Activated naive CD4-positive, alpha-beta T cell treated with anti-CD3 and anti-CD28 coated beads for 36 hours (primary cell): Measurements from ENCODE around the gene ADAMTS14. TPM values are rescaled to one million over a fixed set of nuclear protein-coding genes. Genes with fewer than 3 reads are reported as not detected.

Source experiments
- CTCF ChIA-PET: fragments of 350-600 bp; sonication (Branson Sonifier 250); formaldehyde crosslinking; loops from one replicate; lab custom pipeline; 2021; ENCODE audit warnings: antibody characterized with exemption; lab: Charles Lee
- DNase-seq: peaks from one replicate; pipeline ENCODE4 v3.0.0-alpha.2; 2020
- H3K27ac Mint-ChIP-seq: one replicate; pipeline ENCODE4 v1.8.0; 2021; ENCODE audit warnings: mild to moderate bottlenecking, mixed read lengths
- H3K27me3 Mint-ChIP-seq: one replicate; pipeline ENCODE4 v1.8.0; 2021; ENCODE audit warnings: low read depth, mixed read lengths
- H3K36me3 Mint-ChIP-seq: one replicate; pipeline ENCODE4 v1.8.0; 2021; ENCODE audit warnings: low read depth, mixed read lengths
- H3K4me1 Mint-ChIP-seq: one replicate; pipeline ENCODE4 v1.8.0; 2021; ENCODE audit warnings: low read depth, mixed read lengths
- H3K4me3 Mint-ChIP-seq: one replicate; pipeline ENCODE4 v1.8.0; 2021; ENCODE audit warnings: mild to moderate bottlenecking, moderate library complexity, mixed read lengths
- H3K9me3 Mint-ChIP-seq: one replicate; pipeline ENCODE4 v1.8.0; 2021; ENCODE audit warnings: mixed read lengths
- intact Hi-C: fragments of 100-400 bp; cut with micrococcal nuclease; formaldehyde crosslinking; loops from one replicate; pipeline ENCODE4 v1.15.1; 2023
- total RNA-seq, 2 experiments: library from RNA; stranded (reverse); gene quantifications; one replicate each; pipeline ENCODE4 v1.2.3, GENCODE V29; 2021

ADAMTS14 gene
- total RNA-seq, 2 experiments from 2014 or later, result not detected

- no peak for DNase-seq
- Mint-ChIP-seq H3K27me3 (peaks cover 2% of the 10 kb centered on the region), H3K4me3 (no peak within 1 kb of the TSS), H3K27ac (no peak within 1 kb of the TSS), H3K9me3 (no peaks in the 10 kb centered on the region), H3K4me1 (peaks cover 9% of the 10 kb centered on the region), H3K36me3 (no peaks in the 10 kb centered on the region)
- intact Hi-C loops, result no loop called here
- CTCF ChIA-PET, result no interaction called here
These were observed 112.9 kb downstream of the ADAMTS14 start, which contains the start of gene TBATA for GRCh38 chr10:70785190-70785589. TSS of gene TBATA (minus strand) at chr10:70785377. CDS start at chr10:70783379, 1,998 bp downstream.

GRCh38 chr10:70786799-70787415 is 114.6 kb downstream of the ADAMTS14 start:
- peaks cover 9% of the 10 kb centered on the region for H3K4me1 Mint-ChIP-seq
- no peak overlapping the region for H3K27ac Mint-ChIP-seq
- peak; percentile 25 for DNase-seq
- peaks cover 2% of the 10 kb centered on the region for H3K27me3 Mint-ChIP-seq
- no peaks in the 10 kb centered on the region for H3K9me3 Mint-ChIP-seq
- H3K36me3 Mint-ChIP-seq, result no peaks in the 10 kb centered on the region
- CTCF ChIA-PET, result no interaction called here
- H3K4me3 Mint-ChIP-seq, result no peak overlapping the region
- intact Hi-C loops, result no loop called here

- no peaks in the 10 kb centered on the region for H3K27me3 Mint-ChIP-seq
These were observed 119.2 kb downstream of the ADAMTS14 start for GRCh38 chr10:70791386-70792039.

DNA sequence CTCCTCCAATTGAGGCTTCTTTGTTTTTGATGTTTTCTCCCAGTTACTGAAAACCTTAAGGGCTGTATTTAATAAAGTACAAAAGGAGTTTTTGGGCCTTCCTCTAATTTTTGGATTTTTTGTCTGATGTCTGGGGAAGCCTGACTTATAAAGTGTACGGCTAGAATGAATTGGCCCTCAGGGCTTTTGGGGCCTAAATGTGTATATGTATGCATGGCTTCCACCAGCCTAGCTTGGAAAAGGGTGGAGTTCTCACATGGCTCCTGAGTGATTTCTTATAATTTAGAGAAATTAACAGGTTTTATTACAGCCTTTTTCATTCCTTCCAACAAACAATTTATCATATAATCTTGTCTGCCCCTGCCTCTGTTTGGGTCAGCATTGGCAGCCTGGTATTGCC is 123.3 kb downstream of the ADAMTS14 start:
- no peak for DNase-seq
- Mint-ChIP-seq H3K27me3 (peaks cover 6% of the 10 kb centered on the region), H3K4me1 (no peaks in the 10 kb centered on the region), H3K4me3 (no peak overlapping the region), H3K9me3 (peaks cover 6% of the 10 kb centered on the region), H3K36me3 (no peaks in the 10 kb centered on the region), H3K27ac (no peak overlapping the region)
- intact Hi-C loops, result no loop called here
- CTCF ChIA-PET, result interaction anchor here (0.6 kb wide), 1 partner anchor 430 kb away, joined by 3 read pairs; no protein-coding TSS in a partner anchor

More at GRCh38 chr10:70791386-70792039, 119.2 kb downstream of the ADAMTS14 start:
- Mint-ChIP-seq H3K4me3 (no peak overlapping the region), H3K9me3 (peaks cover under 1% of the 10 kb centered on the region), H3K36me3 (no peaks in the 10 kb centered on the region), H3K4me1 (peaks cover 8% of the 10 kb centered on the region), H3K27ac (no peak overlapping the region)
- DNase-seq, result no peak
- CTCF ChIA-PET, result interaction anchor here (0.7 kb wide), 1 partner anchor 9 kb away, joined by 3 read pairs; no protein-coding TSS in a partner anchor
- intact Hi-C loops, result no loop called here

DNA sequence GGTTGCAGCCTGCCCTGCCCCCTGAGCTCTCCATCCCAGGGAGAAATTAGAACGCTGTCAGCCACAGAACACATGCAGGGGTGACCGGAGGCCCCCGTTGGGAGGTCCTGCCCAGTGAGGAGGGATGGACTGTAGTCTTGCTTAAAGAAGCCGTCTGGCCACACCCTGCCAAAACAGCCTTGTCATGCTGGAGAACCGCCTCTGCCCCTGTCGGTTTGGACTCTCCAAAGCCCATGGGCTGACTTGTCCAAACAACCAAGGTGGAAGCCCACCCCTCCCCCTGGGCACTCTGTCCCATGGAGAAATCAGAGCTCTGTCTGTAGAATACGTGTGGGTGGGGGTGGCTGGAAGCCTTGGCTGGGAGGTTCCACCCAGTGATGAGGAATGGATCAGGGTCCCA is 125.5 kb downstream of the ADAMTS14 start:
- Mint-ChIP-seq H3K27ac (no peak overlapping the region), H3K36me3 (no peaks in the 10 kb centered on the region), H3K9me3 (peaks cover 6% of the 10 kb centered on the region), H3K27me3 (peaks cover 10% of the 10 kb centered on the region), H3K4me3 (no peak overlapping the region), H3K4me1 (no peaks in the 10 kb centered on the region)
- CTCF ChIA-PET, result interaction anchor here (0.6 kb wide), 1 partner anchor 435 kb away, joined by 3 read pairs; no protein-coding TSS in a partner anchor
- intact Hi-C loops, result no loop called here
- no peak for DNase-seq

- Mint-ChIP-seq H3K4me3 (no peak overlapping the region), H3K36me3 (no peaks in the 10 kb centered on the region), H3K9me3 (peaks cover 6% of the 10 kb centered on the region), H3K27ac (no peak overlapping the region), H3K4me1 (no peaks in the 10 kb centered on the region), H3K27me3 (peaks cover 10% of the 10 kb centered on the region)
- CTCF ChIA-PET, result no interaction called here
- DNase-seq, result no peak
- intact Hi-C loops, result no loop called here
These were observed 126.8 kb downstream of the ADAMTS14 start for GRCh38 chr10:70799124-70799523.

- intact Hi-C loops, result no loop called here
- peaks cover 9% of the 10 kb centered on the region for H3K27me3 Mint-ChIP-seq
- no peak overlapping the region for H3K27ac Mint-ChIP-seq
- H3K4me3 Mint-ChIP-seq, result no peak overlapping the region
- H3K4me1 Mint-ChIP-seq, result no peaks in the 10 kb centered on the region
- peaks cover 2% of the 10 kb centered on the region for H3K9me3 Mint-ChIP-seq
- DNase-seq, result no peak
- CTCF ChIA-PET, result no interaction called here
- H3K36me3 Mint-ChIP-seq, result no peaks in the 10 kb centered on the region
These were observed 129.5 kb downstream of the ADAMTS14 start for GRCh38 chr10:70801854-70802253.

DNA sequence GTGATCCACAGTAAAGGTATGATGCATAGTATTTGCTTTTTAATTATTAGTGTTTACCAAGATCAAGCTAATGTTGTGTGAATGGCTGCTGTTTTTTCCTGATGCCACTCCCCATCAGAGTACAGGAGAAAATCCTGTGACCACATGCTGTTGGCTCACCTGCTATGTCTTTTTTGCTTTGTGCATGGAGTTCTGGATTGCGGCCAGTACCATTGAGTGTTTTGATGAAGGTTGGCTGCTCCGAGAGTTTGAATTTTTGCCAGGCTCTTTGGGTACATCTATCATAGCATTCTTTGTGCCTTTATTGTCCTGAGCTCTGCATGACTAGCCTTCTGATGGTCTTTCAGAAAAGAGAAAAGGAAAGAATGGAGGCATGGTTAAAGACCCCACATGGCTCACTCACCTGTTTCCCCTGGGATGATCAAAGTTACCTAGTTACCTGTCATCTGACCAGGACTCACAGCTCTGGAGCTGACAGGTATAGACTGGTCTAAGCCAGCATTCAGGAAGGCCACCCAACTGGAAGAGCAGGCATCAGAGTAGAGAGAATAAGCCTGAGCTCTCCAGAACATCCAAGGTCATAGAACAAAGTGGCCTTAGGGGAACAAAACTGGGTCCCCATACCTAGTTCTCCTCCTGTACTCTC is 131.6 kb downstream of the ADAMTS14 start:
- no peaks in the 10 kb centered on the region for H3K9me3 Mint-ChIP-seq
- no peak for DNase-seq
- H3K4me3 Mint-ChIP-seq, result no peak overlapping the region
- CTCF ChIA-PET, result interaction anchor here (0.6 to 1.5 kb wide), 2 partner anchors 77 to 244 kb away, joined by 3 to 4 read pairs; no protein-coding TSS in a partner anchor
- intact Hi-C loops, result no loop called here
- peaks cover 3% of the 10 kb centered on the region for H3K27me3 Mint-ChIP-seq
- no peaks in the 10 kb centered on the region for H3K36me3 Mint-ChIP-seq
- H3K27ac Mint-ChIP-seq, result no peak overlapping the region
- no peaks in the 10 kb centered on the region for H3K4me1 Mint-ChIP-seq

DNA sequence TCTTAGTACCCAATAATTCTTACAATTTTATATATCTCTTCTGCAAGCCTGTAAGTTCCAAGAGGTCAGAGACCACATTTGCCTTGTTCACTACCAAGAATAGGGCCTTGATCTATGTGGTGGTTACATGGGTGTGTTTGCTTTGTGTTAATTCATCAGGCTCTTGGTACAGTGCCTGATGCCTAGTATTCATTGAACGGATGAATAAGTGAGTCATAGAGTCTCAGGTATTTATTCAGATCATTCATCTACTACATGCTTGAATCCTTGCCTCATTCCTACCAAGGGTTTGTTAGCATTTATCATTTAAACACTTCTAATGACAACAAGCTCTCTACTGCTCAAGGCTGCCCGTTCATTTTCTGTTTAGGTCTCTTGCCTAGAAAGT is 132.1 kb downstream of the ADAMTS14 start:
- Mint-ChIP-seq H3K27me3 (peaks cover 3% of the 10 kb centered on the region), H3K4me3 (no peak overlapping the region), H3K4me1 (no peaks in the 10 kb centered on the region), H3K9me3 (no peaks in the 10 kb centered on the region), H3K36me3 (no peaks in the 10 kb centered on the region), H3K27ac (no peak overlapping the region)
- DNase-seq, result no peak
- CTCF ChIA-PET, result interaction anchor here (0.6 to 1.5 kb wide), 2 partner anchors 77 to 245 kb away, joined by 3 to 4 read pairs; no protein-coding TSS in a partner anchor
- intact Hi-C loops, result no loop called here

- CTCF ChIA-PET, result interaction anchor here (1.7 kb wide), 1 partner anchor 74 kb away, joined by 4 read pairs; no protein-coding TSS in a partner anchor
- Mint-ChIP-seq H3K9me3 (no peaks in the 10 kb centered on the region), H3K4me3 (no peak overlapping the region), H3K27ac (no peak overlapping the region), H3K27me3 (peaks cover 3% of the 10 kb centered on the region), H3K36me3 (no peaks in the 10 kb centered on the region), H3K4me1 (no peaks in the 10 kb centered on the region)
- no peak for DNase-seq
- intact Hi-C loops, result no loop called here
These were observed 133.4 kb downstream of the ADAMTS14 start for GRCh38 chr10:70805619-70806215.

DNA sequence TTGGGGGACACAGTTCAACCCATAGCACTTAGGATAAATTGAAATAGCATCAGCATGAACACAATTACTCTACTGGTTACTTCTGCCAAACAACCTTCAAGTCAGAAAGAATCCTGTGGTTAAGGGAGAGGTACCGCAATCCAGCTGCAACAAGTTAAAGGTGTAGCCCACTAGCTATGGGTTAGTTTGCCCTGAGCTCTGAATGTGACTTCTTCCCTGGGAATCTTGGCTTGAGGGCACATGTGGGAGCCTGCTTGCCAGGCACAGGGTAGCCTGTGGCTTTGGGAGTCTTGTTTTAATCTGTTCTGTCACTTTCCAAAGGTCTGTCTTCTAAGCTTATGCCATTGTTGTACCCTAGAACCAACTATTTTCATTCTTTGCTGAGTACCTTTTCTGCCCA is 134.5 kb downstream of the ADAMTS14 start:
- Mint-ChIP-seq H3K36me3 (no peaks in the 10 kb centered on the region), H3K4me1 (no peaks in the 10 kb centered on the region), H3K4me3 (no peak overlapping the region), H3K27ac (no peak overlapping the region), H3K27me3 (peaks cover 1% of the 10 kb centered on the region), H3K9me3 (no peaks in the 10 kb centered on the region)
- intact Hi-C loops, result no loop called here
- DNase-seq, result no peak
- CTCF ChIA-PET, result interaction anchor here (0.5 to 1.7 kb wide), 2 partner anchors 72 to 247 kb away, joined by 3 to 4 read pairs; no protein-coding TSS in a partner anchor

GRCh38 chr10:70807556-70807955 is 135.2 kb downstream of the ADAMTS14 start:
- Mint-ChIP-seq H3K27me3 (no peaks in the 10 kb centered on the region), H3K27ac (no peak overlapping the region), H3K4me1 (no peaks in the 10 kb centered on the region), H3K36me3 (no peaks in the 10 kb centered on the region), H3K4me3 (no peak overlapping the region), H3K9me3 (no peaks in the 10 kb centered on the region)
- CTCF ChIA-PET, result interaction anchor here (1.7 kb wide), 1 partner anchor 72 kb away, joined by 4 read pairs; no protein-coding TSS in a partner anchor
- DNase-seq, result no peak
- intact Hi-C loops, result no loop called here
